HepG2 (cell line): ENCODE data around the gene TLK1. TPM values are rescaled to one million over a fixed set of nuclear protein-coding genes. Genes with fewer than 3 reads are reported as not detected.

ENCODE experiments used
- ASH2L ChIP-seq: fragments of 300-600, 200-600 bp; sonication (generic); IDR thresholded peaks from 2 replicates; pipeline ENCODE4 v1.7.0; 2017; ENCODE audit warnings: low read depth, mild to moderate bottlenecking, moderate library complexity, mixed read lengths, low read length; ENCODE audit not compliant: insufficient read length
- ATRX ChIP-seq: sonication (generic); formaldehyde crosslinking; IDR thresholded peaks from 2 replicates; pipeline ENCODE4 v1.4.0; 2020; ENCODE audit warnings: missing genetic modification reagents, borderline replicate concordance
- DRAP1 ChIP-seq: IDR thresholded peaks from 2 replicates; pipeline ENCODE4 v1.6.1; 2016; ENCODE audit warnings: missing genetic modification reagents, missing compliant biosample characterization
- ELF4 ChIP-seq: sonication (generic); formaldehyde crosslinking; IDR thresholded peaks from 2 replicates; pipeline ENCODE4 v1.5.0; 2020; ENCODE audit warnings: missing genetic modification reagents, mild to moderate bottlenecking, moderate library complexity, borderline replicate concordance
- IRF1 ChIP-seq: sonication (generic); formaldehyde crosslinking; IDR thresholded peaks from 2 replicates; pipeline ENCODE4 v1.4.0; 2020; ENCODE audit warnings: low read depth, mild to moderate bottlenecking, missing genetic modification reagents
- IRX3 ChIP-seq: sonication (generic); formaldehyde crosslinking; IDR thresholded peaks from 2 replicates; pipeline ENCODE4 v1.8.1; 2023; ENCODE audit warnings: mild to moderate bottlenecking, low read depth, missing genetic modification reagents, borderline replicate concordance
- MED8 ChIP-seq: sonication (generic); formaldehyde crosslinking; IDR thresholded peaks from 2 replicates; pipeline ENCODE4 v1.8.1; 2023; ENCODE audit warnings: mild to moderate bottlenecking, missing genetic modification reagents; ENCODE audit not compliant: insufficient replicate concordance
- NFE2 ChIP-seq: sonication (generic); formaldehyde crosslinking; IDR thresholded peaks from 2 replicates; pipeline ENCODE4 v1.4.0; 2020; ENCODE audit warnings: missing genetic modification reagents
- RFXANK ChIP-seq: IDR thresholded peaks from 2 replicates; pipeline ENCODE4 v1.6.1; 2016
- SMC3 ChIP-seq: IDR thresholded peaks from 2 replicates; pipeline ENCODE4 v1.6.1; 2011; ENCODE audit warnings: low read length, improper control_type of control experiment
- TRIM24 ChIP-seq: sonication (generic); formaldehyde crosslinking; IDR thresholded peaks from 2 replicates; pipeline ENCODE4 v1.8.0; 2022; ENCODE audit warnings: mild to moderate bottlenecking, missing genetic modification reagents
- ZKSCAN5 ChIP-seq: sonication (generic); formaldehyde crosslinking; IDR thresholded peaks from 2 replicates; pipeline ENCODE4 v1.5.1; 2020; ENCODE audit warnings: mild to moderate bottlenecking, missing genetic modification reagents
- ZNF274 ChIP-seq: sonication (generic); formaldehyde crosslinking; IDR thresholded peaks from 2 replicates; pipeline ENCODE4 v1.5.1; 2020; ENCODE audit warnings: mild to moderate bottlenecking, missing genetic modification reagents
- polyA plus RNA-seq, 8 experiments: library from polyadenylated mRNA; depleted of rRNA in 3 of 8; stranded (reverse) in 7 of 8; unstranded in 1 of 8; fragments of >200 nt; fragmentation: Illumina TruSeq in 4 of 8; extraction: Trizol in 4 of 8; gene quantifications; 2 replicates each; pipeline versions ENCODE4 v1.2.1 to v1.2.3, GENCODE V29; 2011 to 2016; ENCODE audit warnings: low read depth in 4 of 8, missing spikeins in 1 of 8, mixed read lengths in 1 of 8; ENCODE audit not compliant: insufficient read depth in 1 of 8
- total RNA-seq, 5 experiments: library from RNA; depleted of rRNA; stranded (reverse); fragments of >200 nt; fragmentation: Illumina TruSeq; extraction: Trizol; gene quantifications; 2 replicates each; pipeline ENCODE4 v1.2.3, GENCODE V29; 2016; ENCODE audit warnings: low read depth in 1 of 5
- TF ChIP-seq, protein P1 (sequence below): sonication (generic); formaldehyde crosslinking; IDR thresholded peaks from 2 replicates; pipeline ENCODE4 v1.5.0; 2020; ENCODE audit warnings: mild to moderate bottlenecking, missing genetic modification reagents
- TF ChIP-seq, protein P2 (sequence below): sonication (generic); formaldehyde crosslinking; conservative IDR thresholded peaks from 2 replicates; pipeline ENCODE4 v1.4.0; 2020; ENCODE audit warnings: missing genetic modification reagents
- TF ChIP-seq, protein P3 (sequence below): sonication (generic); formaldehyde crosslinking; IDR thresholded peaks from 2 replicates; pipeline ENCODE4 v1.5.0; 2020; ENCODE audit warnings: missing genetic modification reagents
- TF ChIP-seq, protein P4 (sequence below): sonication (generic); formaldehyde crosslinking; conservative IDR thresholded peaks from 2 replicates; pipeline ENCODE4 v1.4.0; 2020; ENCODE audit warnings: missing genetic modification reagents
- TF ChIP-seq, protein P5 (sequence below): fragments of 450-650 bp; IDR thresholded peaks from 2 replicates; pipeline ENCODE4 v1.6.1; 2016

The TLK1 gene
- total and polyA plus RNA-seq, 2 of the 13 experiments (the other 11 are each of a cell fraction or from before 2014, with no cell fraction given): 16.8 to 28.7 TPM

- TF ChIP-seq, protein P1, sequence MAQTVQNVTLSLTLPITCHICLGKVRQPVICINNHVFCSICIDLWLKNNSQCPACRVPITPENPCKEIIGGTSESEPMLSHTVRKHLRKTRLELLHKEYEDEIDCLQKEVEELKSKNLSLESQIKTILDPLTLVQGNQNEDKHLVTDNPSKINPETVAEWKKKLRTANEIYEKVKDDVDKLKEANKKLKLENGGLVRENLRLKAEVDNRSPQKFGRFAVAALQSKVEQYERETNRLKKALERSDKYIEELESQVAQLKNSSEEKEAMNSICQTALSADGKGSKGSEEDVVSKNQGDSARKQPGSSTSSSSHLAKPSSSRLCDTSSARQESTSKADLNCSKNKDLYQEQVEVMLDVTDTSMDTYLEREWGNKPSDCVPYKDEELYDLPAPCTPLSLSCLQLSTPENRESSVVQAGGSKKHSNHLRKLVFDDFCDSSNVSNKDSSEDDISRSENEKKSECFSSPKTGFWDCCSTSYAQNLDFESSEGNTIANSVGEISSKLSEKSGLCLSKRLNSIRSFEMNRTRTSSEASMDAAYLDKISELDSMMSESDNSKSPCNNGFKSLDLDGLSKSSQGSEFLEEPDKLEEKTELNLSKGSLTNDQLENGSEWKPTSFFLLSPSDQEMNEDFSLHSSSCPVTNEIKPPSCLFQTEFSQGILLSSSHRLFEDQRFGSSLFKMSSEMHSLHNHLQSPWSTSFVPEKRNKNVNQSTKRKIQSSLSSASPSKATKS (CRISPR knock-in tag): no peak
- TF ChIP-seq, protein P2, sequence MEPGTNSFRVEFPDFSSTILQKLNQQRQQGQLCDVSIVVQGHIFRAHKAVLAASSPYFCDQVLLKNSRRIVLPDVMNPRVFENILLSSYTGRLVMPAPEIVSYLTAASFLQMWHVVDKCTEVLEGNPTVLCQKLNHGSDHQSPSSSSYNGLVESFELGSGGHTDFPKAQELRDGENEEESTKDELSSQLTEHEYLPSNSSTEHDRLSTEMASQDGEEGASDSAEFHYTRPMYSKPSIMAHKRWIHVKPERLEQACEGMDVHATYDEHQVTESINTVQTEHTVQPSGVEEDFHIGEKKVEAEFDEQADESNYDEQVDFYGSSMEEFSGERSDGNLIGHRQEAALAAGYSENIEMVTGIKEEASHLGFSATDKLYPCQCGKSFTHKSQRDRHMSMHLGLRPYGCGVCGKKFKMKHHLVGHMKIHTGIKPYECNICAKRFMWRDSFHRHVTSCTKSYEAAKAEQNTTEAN (CRISPR knock-in tag): no peak
- TF ChIP-seq, protein P3, sequence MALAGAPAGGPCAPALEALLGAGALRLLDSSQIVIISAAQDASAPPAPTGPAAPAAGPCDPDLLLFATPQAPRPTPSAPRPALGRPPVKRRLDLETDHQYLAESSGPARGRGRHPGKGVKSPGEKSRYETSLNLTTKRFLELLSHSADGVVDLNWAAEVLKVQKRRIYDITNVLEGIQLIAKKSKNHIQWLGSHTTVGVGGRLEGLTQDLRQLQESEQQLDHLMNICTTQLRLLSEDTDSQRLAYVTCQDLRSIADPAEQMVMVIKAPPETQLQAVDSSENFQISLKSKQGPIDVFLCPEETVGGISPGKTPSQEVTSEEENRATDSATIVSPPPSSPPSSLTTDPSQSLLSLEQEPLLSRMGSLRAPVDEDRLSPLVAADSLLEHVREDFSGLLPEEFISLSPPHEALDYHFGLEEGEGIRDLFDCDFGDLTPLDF (CRISPR knock-in tag): 0 out of 2 replicates have a peak, but pooled peaks have one; percentile 38
- TF ChIP-seq SMC3 (0 out of 2 replicates have a peak, but pooled peaks have one; percentile 15), TRIM24 (no peak), ATRX (no peak), RFXANK (CRISPR knock-in tag) (no peak), ASH2L (peak; percentile 60), ZKSCAN5 (CRISPR knock-in tag) (0 out of 2 replicates have a peak, but pooled peaks have one; percentile 70), IRX3 (CRISPR knock-in tag) (no peak), NFE2 (CRISPR knock-in tag) (no peak), ELF4 (no peak), MED8 (no peak), IRF1 (CRISPR knock-in tag) (no peak), ZNF274 (CRISPR knock-in tag) (no peak), DRAP1 (0 out of 2 replicates have a peak, but pooled peaks have one; percentile 44)
- TF ChIP-seq, protein P4, sequence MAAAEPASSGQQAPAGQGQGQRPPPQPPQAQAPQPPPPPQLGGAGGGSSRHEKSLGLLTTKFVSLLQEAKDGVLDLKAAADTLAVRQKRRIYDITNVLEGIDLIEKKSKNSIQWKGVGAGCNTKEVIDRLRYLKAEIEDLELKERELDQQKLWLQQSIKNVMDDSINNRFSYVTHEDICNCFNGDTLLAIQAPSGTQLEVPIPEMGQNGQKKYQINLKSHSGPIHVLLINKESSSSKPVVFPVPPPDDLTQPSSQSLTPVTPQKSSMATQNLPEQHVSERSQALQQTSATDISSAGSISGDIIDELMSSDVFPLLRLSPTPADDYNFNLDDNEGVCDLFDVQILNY (CRISPR knock-in tag): no peak
- TF ChIP-seq, protein P5, sequence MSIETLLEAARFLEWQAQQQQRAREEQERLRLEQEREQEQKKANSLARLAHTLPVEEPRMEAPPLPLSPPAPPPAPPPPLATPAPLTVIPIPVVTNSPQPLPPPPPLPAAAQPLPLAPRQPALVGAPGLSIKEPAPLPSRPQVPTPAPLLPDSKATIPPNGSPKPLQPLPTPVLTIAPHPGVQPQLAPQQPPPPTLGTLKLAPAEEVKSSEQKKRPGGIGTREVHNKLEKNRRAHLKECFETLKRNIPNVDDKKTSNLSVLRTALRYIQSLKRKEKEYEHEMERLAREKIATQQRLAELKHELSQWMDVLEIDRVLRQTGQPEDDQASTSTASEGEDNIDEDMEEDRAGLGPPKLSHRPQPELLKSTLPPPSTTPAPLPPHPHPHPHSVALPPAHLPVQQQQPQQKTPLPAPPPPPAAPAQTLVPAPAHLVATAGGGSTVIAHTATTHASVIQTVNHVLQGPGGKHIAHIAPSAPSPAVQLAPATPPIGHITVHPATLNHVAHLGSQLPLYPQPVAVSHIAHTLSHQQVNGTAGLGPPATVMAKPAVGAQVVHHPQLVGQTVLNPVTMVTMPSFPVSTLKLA: no peak; the same call in 1 of the 2 replicates
These were observed 10.6 kb downstream of the TLK1 start (continued) for GRCh38 chr2:171149986-171150693.
